AG04449 (cell line): ENCODE measurements around the gene RLN2.
"Not testable (repeated sequence)": the region's sequence is repeated elsewhere in the genome, so short reads cannot be mapped to it uniquely, and the experiment has no call there.

Experiments used
- CTCF ChIA-PET: fragments of 350-600 bp; formaldehyde crosslinking; extraction: SDS; loops from one replicate; lab custom pipeline; 2021; ENCODE audit warnings: antibody characterized with exemption; lab: Yijun Ruan, JAX
- POLR2A ChIA-PET: fragments of 400-600, 350-600 bp; formaldehyde crosslinking; extraction: SDS; loops from one replicate; lab custom pipeline; 2020; ENCODE audit warnings: antibody characterized with exemption, inconsistent platforms; lab: Yijun Ruan, JAX
- DNase-seq: peaks from one replicate; pipeline ENCODE4 v3.0.0-alpha.2; 2010; ENCODE audit warnings: low read depth, low spot score
- H3K4me3 ChIP-seq: 2 replicates; pipeline ENCODE4 v1.5.1; 2011; ENCODE audit warnings: low read depth, mild to moderate bottlenecking, control low read depth, low read length
- CTCF ChIP-seq: IDR thresholded peaks from one replicate; pipeline ENCODE4 v1.5.1; 2011; ENCODE audit warnings: mild to moderate bottlenecking, moderate library complexity, low read length, control low read depth, inconsistent platforms; ENCODE audit not compliant: insufficient read depth; ENCODE audit errors: missing control alignments

Gene RLN2

GRCh38 chr9:5303840-5304795 lies at the start of gene RLN2:
Gene RLN2 (minus strand): TSS chr9:5304716. CDS start chr9:5304580, 136 bp downstream.
- H3K4me3 ChIP-seq, POLR2A ChIA-PET, DNase-seq, CTCF ChIA-PET: not testable (repeated sequence)

GRCh38 chr9:5354184-5354583 lies 49.7 kb upstream of the RLN2 start:
- no peak for TF ChIP-seq CTCF
- ChIA-PET POLR2A (no interaction called here), CTCF (no interaction called here)
- no peak for DNase-seq
- H3K4me3 ChIP-seq = no peak overlapping the region

- ChIA-PET CTCF (no interaction called here), POLR2A (no interaction called here)
- H3K4me3 ChIP-seq = no peak overlapping the region
- TF ChIP-seq CTCF = no peak
- DNase-seq = no peak
These were observed 48.2 kb upstream of the RLN2 start for GRCh38 chr9:5352637-5353248.

- H3K4me3 ChIP-seq, CTCF ChIA-PET, POLR2A ChIA-PET, DNase-seq: not testable (repeated sequence)
These were observed 34.8 kb upstream of the RLN2 start, which contains the start of gene RLN1 for GRCh38 chr9:5338992-5339981. Gene RLN1 (minus strand): TSS chr9:5339876. CDS start chr9:5339746, 130 bp downstream.

GRCh38 chr9:5336688-5337087 lies 32.2 kb upstream of the RLN2 start:
- no peak for DNase-seq
- ChIA-PET CTCF (interaction anchor here (1.5 kb wide), 1 partner anchor 253 kb away, joined by 3 read pairs; no protein-coding TSS in a partner anchor), POLR2A (no interaction called here)
- no peak for TF ChIP-seq CTCF
- H3K4me3 ChIP-seq = no peak overlapping the region

- CTCF ChIA-PET, POLR2A ChIA-PET: not testable (repeated sequence)
These were observed 26.8 kb upstream of the RLN2 start for GRCh38 chr9:5331276-5331675.

GRCh38 chr9:5326893-5327548 lies 22.5 kb upstream of the RLN2 start:
- ChIA-PET POLR2A (no interaction called here), CTCF (no interaction called here)
- TF ChIP-seq CTCF = no peak
- no peak overlapping the region for H3K4me3 ChIP-seq
- DNase-seq = no peak

More at GRCh38 chr9:5331276-5331675, 26.8 kb upstream of the RLN2 start:
- H3K4me3 ChIP-seq, DNase-seq: not testable (repeated sequence)
